CD14-positive monocyte (primary cell): ENCODE data around the gene CCDC93. TPM values are rescaled to one million over a fixed set of nuclear protein-coding genes. Genes with fewer than 3 reads are reported as not detected.

Source experiments
- DNase-seq, 3 donors: peaks; one replicate each; pipeline ENCODE4 v3.0.0-alpha.2; 2011 to 2022
- H2AFZ ChIP-seq: 2 replicates; pipeline ENCODE4 v1.6.0; 2012; ENCODE audit warnings: mild to moderate bottlenecking, low read depth, low read length, inconsistent platforms; ENCODE audit not compliant: insufficient read depth, poor library complexity, severe bottlenecking
- H3K27ac ChIP-seq, 2 donors: 1 replicate in 1 of 2; 2 replicates in 1 of 2; pipeline ENCODE4 v1.5.1; 2012 to 2013; ENCODE audit warnings: low read length in 2 of 2, control low read depth in 1 of 2, inconsistent platforms in 1 of 2, low read depth in 1 of 2, mild to moderate bottlenecking in 1 of 2
- H3K27me3 ChIP-seq, 2 donors: one replicate each; pipeline versions ENCODE4 v1.6.0 to v1.6.1; 2011 to 2013; ENCODE audit warnings: low read length in 2 of 2; ENCODE audit not compliant: control insufficient read depth in 2 of 2, insufficient read depth in 2 of 2
- H3K36me3 ChIP-seq, 2 donors: replicated peaks in 1 of 2; 1 replicate in 1 of 2; 2 replicates in 1 of 2; pipeline versions ENCODE4 v1.5.1 to v1.6.1; 2012 to 2013; ENCODE audit warnings: low read length in 2 of 2, control low read depth in 1 of 2, inconsistent platforms in 1 of 2, mild to moderate bottlenecking in 1 of 2; ENCODE audit not compliant: insufficient read depth in 2 of 2, control insufficient read depth in 1 of 2
- H3K4me1 ChIP-seq, 2 donors: 1 replicate in 1 of 2; 2 replicates in 1 of 2; pipeline versions ENCODE4 v1.5.1 to v1.6.1; 2012 to 2013; ENCODE audit warnings: low read length in 2 of 2, control low read depth in 1 of 2, inconsistent platforms in 1 of 2, mild to moderate bottlenecking in 1 of 2, moderate library complexity in 1 of 2; ENCODE audit not compliant: insufficient read depth in 2 of 2, control insufficient read depth in 1 of 2
- H3K4me2 ChIP-seq: replicated peaks from 2 replicates; pipeline ENCODE3; 2012; ENCODE audit warnings: low read length, moderate library complexity, mild to moderate bottlenecking; ENCODE audit not compliant: poor library complexity, severe bottlenecking; ENCODE audit errors: extremely low read depth
- H3K4me3 ChIP-seq, 3 experiments: fragments of 200-600 bp in 1 of 3; sonication (generic) in 1 of 3; replicated peaks in 1 of 3; 1 replicate in 2 of 3; 2 replicates in 1 of 3; pipeline ENCODE4 v1.5.1; 2011 to 2013; ENCODE audit warnings: low read length in 3 of 3, mild to moderate bottlenecking in 3 of 3, control low read depth in 2 of 3, low read depth in 2 of 3, inconsistent platforms in 1 of 3, moderate library complexity in 1 of 3
- H3K79me2 ChIP-seq: 2 replicates; pipeline ENCODE4 v1.6.0; 2012; ENCODE audit warnings: mild to moderate bottlenecking, control low read depth, inconsistent platforms, low read length, moderate library complexity; ENCODE audit not compliant: insufficient read depth
- H3K9ac ChIP-seq: 2 replicates; pipeline ENCODE4 v1.6.0; 2017; ENCODE audit warnings: low read length, mild to moderate bottlenecking; ENCODE audit not compliant: insufficient read depth, poor library complexity, severe bottlenecking
- H3K9me3 ChIP-seq, 2 donors: replicated peaks in 1 of 2; 1 replicate in 1 of 2; 2 replicates in 1 of 2; pipeline versions ENCODE4 v1.5.1 to v1.6.1; 2012 to 2013; ENCODE audit warnings: low read length in 2 of 2, control low read depth in 1 of 2; ENCODE audit not compliant: control insufficient read depth in 1 of 2, insufficient read depth in 1 of 2
- H4K20me1 ChIP-seq: 2 replicates; pipeline ENCODE4 v1.6.0; 2012; ENCODE audit warnings: mild to moderate bottlenecking, low read length, control low read depth, moderate library complexity; ENCODE audit not compliant: insufficient read depth
- H3K27ac Mint-ChIP-seq, 7 donors: one replicate each; pipeline ENCODE4 v1.8.0; 2020; ENCODE audit warnings: mild to moderate bottlenecking in 7 of 7, mixed read lengths in 7 of 7, moderate library complexity in 6 of 7, inconsistent platforms in 2 of 7
- H3K27me3 Mint-ChIP-seq, 3 donors: one replicate each; pipeline ENCODE4 v1.8.0; 2021 to 2022; ENCODE audit warnings: low read depth in 3 of 3, mild to moderate bottlenecking in 3 of 3, mixed read lengths in 3 of 3, moderate library complexity in 3 of 3, inconsistent platforms in 1 of 3
- H3K36me3 Mint-ChIP-seq, 2 donors: one replicate each; pipeline ENCODE4 v1.8.0; 2020; ENCODE audit warnings: mixed read lengths in 2 of 2, inconsistent platforms in 1 of 2, mild to moderate bottlenecking in 1 of 2
- H3K4me1 Mint-ChIP-seq: one replicate; pipeline ENCODE4 v1.8.0; 2020; ENCODE audit warnings: mild to moderate bottlenecking, mixed read lengths
- H3K4me3 Mint-ChIP-seq, 2 donors: one replicate each; pipeline ENCODE4 v1.8.0; 2020; ENCODE audit warnings: mild to moderate bottlenecking in 2 of 2, mixed read lengths in 2 of 2, moderate library complexity in 1 of 2
- H3K9me3 Mint-ChIP-seq, 7 donors: one replicate each; pipeline ENCODE4 v1.8.0; 2020 to 2022; ENCODE audit warnings: mixed read lengths in 7 of 7, mild to moderate bottlenecking in 6 of 7, moderate library complexity in 6 of 7, inconsistent platforms in 2 of 7
- WGBS: methylation state at CpG from one replicate; pipeline ENCODE4 v1.1.5; 2013; ENCODE audit warnings: missing lambda C conversion rate; ENCODE audit not compliant: insufficient coverage; 5-methylcytosine and 5-hydroxymethylcytosine counted together
- intact Hi-C, 2 donors: fragments of 100-400 bp; cut with micrococcal nuclease; formaldehyde crosslinking; loops; one replicate each; pipeline versions ENCODE4 v1.15.0 to v1.15.1; 2023
- polyA plus RNA-seq, 3 donors: library from polyadenylated mRNA; depleted of rRNA in 1 of 3; unstranded in 2 of 3; stranded (reverse) in 1 of 3; fragments of 300-500 nt in 2 of 3; fragments of >200 nt in 1 of 3; fragmentation: Illumina TruSeq in 2 of 3; gene quantifications; 1 replicate in 2 of 3; 2 replicates in 1 of 3; pipeline ENCODE4 v1.2.3, GENCODE V29; 2012 to 2021
- TF ChIP-seq, protein P1 (sequence below): fragments of 200-600 bp; IDR thresholded peaks from one replicate; pipeline ENCODE4 v1.8.0; 2022; ENCODE audit warnings: antibody characterized with exemption, mild to moderate bottlenecking

CCDC93 gene
- polyA plus RNA-seq, 3 donors = 2.5 to 20.7 (median 5.8) TPM

DNA sequence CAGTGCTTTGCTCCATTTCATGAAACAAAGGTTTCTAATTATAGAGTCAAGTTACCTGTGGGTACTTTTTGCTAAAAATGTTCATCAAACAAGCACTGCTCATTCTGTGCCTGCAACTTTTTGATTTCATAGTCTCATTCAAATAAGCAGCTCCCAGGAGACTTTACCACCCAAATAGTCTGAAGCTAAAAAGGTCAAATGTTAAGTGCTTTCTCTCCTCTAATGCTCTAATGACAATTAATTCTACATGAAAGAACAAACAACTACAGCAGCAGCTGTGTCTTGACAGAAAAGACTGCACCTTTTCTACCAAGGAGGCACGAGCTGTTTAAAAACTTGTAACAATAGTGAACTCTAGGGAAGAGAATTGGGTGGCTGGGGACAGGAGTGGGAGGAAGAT is 65.3 kb downstream of the CCDC93 start:
- Histone ChIP-seq H3K36me3 (peaks cover 97 to 100% of the 10 kb centered on the region in 2 donors), H3K4me3 (no peak overlapping the region), H3K27me3 (no peaks in the 10 kb centered on the region), H3K9ac (no peak overlapping the region), H3K9me3 (no peaks in the 10 kb centered on the region), H2AFZ (no peak overlapping the region), H3K27ac (no peak overlapping the region), H3K4me2 (no peak overlapping the region), H4K20me1 (no peaks in the 10 kb centered on the region), H3K4me1 (no peaks in the 10 kb centered on the region), H3K79me2 (no peaks in the 10 kb centered on the region)
- Mint-ChIP-seq H3K9me3 (no peaks in the 10 kb centered on the region), H3K27me3 (no peaks in the 10 kb centered on the region), H3K36me3 (peaks cover 98 to 100% of the 10 kb centered on the region in 2 donors), H3K4me3 (no peak overlapping the region), H3K4me1 (no peaks in the 10 kb centered on the region), H3K27ac (no peak overlapping the region)
- TF ChIP-seq, protein P1, sequence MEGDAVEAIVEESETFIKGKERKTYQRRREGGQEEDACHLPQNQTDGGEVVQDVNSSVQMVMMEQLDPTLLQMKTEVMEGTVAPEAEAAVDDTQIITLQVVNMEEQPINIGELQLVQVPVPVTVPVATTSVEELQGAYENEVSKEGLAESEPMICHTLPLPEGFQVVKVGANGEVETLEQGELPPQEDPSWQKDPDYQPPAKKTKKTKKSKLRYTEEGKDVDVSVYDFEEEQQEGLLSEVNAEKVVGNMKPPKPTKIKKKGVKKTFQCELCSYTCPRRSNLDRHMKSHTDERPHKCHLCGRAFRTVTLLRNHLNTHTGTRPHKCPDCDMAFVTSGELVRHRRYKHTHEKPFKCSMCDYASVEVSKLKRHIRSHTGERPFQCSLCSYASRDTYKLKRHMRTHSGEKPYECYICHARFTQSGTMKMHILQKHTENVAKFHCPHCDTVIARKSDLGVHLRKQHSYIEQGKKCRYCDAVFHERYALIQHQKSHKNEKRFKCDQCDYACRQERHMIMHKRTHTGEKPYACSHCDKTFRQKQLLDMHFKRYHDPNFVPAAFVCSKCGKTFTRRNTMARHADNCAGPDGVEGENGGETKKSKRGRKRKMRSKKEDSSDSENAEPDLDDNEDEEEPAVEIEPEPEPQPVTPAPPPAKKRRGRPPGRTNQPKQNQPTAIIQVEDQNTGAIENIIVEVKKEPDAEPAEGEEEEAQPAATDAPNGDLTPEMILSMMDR = no peak
- DNase-seq = no peak
- no CpG with 5 or more reads among the region's 1 CpG for WGBS
- intact Hi-C loops = no loop called here

DNA sequence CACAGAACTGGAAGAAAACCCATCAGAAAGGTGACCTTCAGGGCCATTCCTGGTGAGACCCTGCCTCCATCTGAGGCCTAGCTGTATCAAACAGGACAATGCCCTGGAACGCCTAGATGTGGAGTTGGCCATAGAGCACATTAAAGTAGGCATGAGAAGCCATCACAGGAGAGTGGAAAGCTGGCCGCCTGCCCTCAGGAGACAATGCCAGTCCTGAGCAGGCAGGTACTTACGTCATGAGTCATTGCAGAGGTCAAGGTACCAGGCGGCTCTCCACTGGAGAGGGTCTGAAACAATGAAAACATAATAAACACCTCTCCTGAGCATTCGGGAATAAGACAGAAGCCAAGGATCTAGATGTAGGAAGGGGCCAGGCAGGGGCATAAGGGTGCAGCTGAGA is 68.6 kb downstream of the CCDC93 start:
- WGBS = 100% methylated on average over 1 of the region's 5 CpGs
- no peaks in the 10 kb centered on the region for H3K27me3 Mint-ChIP-seq
- no peak for DNase-seq
- H3K27ac ChIP-seq = no peak overlapping the region
- H3K9ac ChIP-seq = no peak overlapping the region
- TF ChIP-seq, protein P1 = no peak
- intact Hi-C loops = no loop called here
- H3K4me3 Mint-ChIP-seq = no peak overlapping the region
- peaks cover 97 to 100% of the 10 kb centered on the region in 2 donors for H3K36me3 ChIP-seq
- peaks cover 99% of the 10 kb centered on the region in 2 donors for H3K36me3 Mint-ChIP-seq
- H3K4me1 ChIP-seq = no peaks in the 10 kb centered on the region
- no peak overlapping the region for H3K4me2 ChIP-seq
- H4K20me1 ChIP-seq = no peaks in the 10 kb centered on the region
- no peaks in the 10 kb centered on the region for H3K79me2 ChIP-seq
- H3K4me3 ChIP-seq = no peak overlapping the region
- H3K27ac Mint-ChIP-seq = peak overlapping the region in 3 of 7 donors; percentile 10 to 79 (median 68)
- H3K27me3 ChIP-seq = no peaks in the 10 kb centered on the region
- H3K4me1 Mint-ChIP-seq = no peaks in the 10 kb centered on the region
- H3K9me3 ChIP-seq = no peaks in the 10 kb centered on the region
- H3K9me3 Mint-ChIP-seq = no peaks in the 10 kb centered on the region
- H2AFZ ChIP-seq = no peak overlapping the region
